HG03060 (cell line): ENCODE data around the gene TAF1C.
"Not testable (repeated sequence)": the region's sequence is repeated elsewhere in the genome, so short reads cannot be mapped to it uniquely, and the experiment has no call there.

Experiments used
- ATAC-seq: cut with Tn5 transposase; IDR thresholded peaks from one replicate; pipeline ENCODE4 v1.9.1; 2021; ENCODE audit warnings: low read depth, moderate number of reproducible peaks; ENCODE audit not compliant: unreplicated experiment

The TAF1C gene

GRCh38 chr16:84186685-84187437, at the start of gene TAF1C:
Gene TAF1C, minus strand, starts transcription at chr16:84187057. Its CDS starts 2,069 bp downstream, at chr16:84184988.
- peak; percentile 68 for ATAC-seq

GRCh38 chr16:84234321-84235241, 47.7 kb upstream of the TAF1C start:
- ATAC-seq, result no peak

GRCh38 chr16:84233748-84234147, 46.9 kb upstream of the TAF1C start:
- ATAC-seq, result no peak

GRCh38 chr16:84232969-84233368, 46.1 kb upstream of the TAF1C start:
- no peak for ATAC-seq

- ATAC-seq, result no peak
These were observed 45.2 kb upstream of the TAF1C start for GRCh38 chr16:84232060-84232459.

- ATAC-seq, result no peak
These were observed 42.6 kb upstream of the TAF1C start for GRCh38 chr16:84229471-84229870.

- no peak for ATAC-seq
These were observed 41.5 kb upstream of the TAF1C start for GRCh38 chr16:84228256-84228838.

- ATAC-seq, result no peak
These were observed 40.7 kb upstream of the TAF1C start for GRCh38 chr16:84227548-84227947.

- ATAC-seq, result no peak
These were observed 39.2 kb upstream of the TAF1C start for GRCh38 chr16:84226026-84226425.

- ATAC-seq, result no peak
These were observed 38.7 kb upstream of the TAF1C start for GRCh38 chr16:84225571-84225970.

- ATAC-seq, result no peak
These were observed 38.3 kb upstream of the TAF1C start for GRCh38 chr16:84225126-84225525.

- no peak for ATAC-seq
These were observed 37.7 kb upstream of the TAF1C start for GRCh38 chr16:84224554-84224953.

- ATAC-seq, result no peak
These were observed 36.6 kb upstream of the TAF1C start for GRCh38 chr16:84223456-84223855.

- no peak for ATAC-seq
These were observed 34.0 kb upstream of the TAF1C start for GRCh38 chr16:84220851-84221250.

- ATAC-seq, result no peak
These were observed 32.1 kb upstream of the TAF1C start for GRCh38 chr16:84218956-84219355.

GRCh38 chr16:84218176-84218823, 31.4 kb upstream of the TAF1C start:
- no peak for ATAC-seq

- ATAC-seq, result not testable (repeated sequence)
These were observed 29.3 kb upstream of the TAF1C start for GRCh38 chr16:84216144-84216543.

- no peak for ATAC-seq
These were observed 28.7 kb upstream of the TAF1C start for GRCh38 chr16:84215531-84215930.

- no peak for ATAC-seq
These were observed 27.7 kb upstream of the TAF1C start for GRCh38 chr16:84214451-84215066.

GRCh38 chr16:84212631-84213030, 25.8 kb upstream of the TAF1C start:
- no peak for ATAC-seq
